H1 (cell line): ENCODE measurements around the gene OPN5. TPM values are rescaled to one million over a fixed set of nuclear protein-coding genes. Genes with fewer than 3 reads are reported as not detected.

Experiments used
- EP300 ChIP-seq, 2 experiments: IDR thresholded peaks; 1 replicate in 1 of 2; 2 replicates in 1 of 2; pipeline ENCODE4 v1.6.1; 2011 to 2012; ENCODE audit warnings: low read depth in 2 of 2, low read length in 2 of 2, mild to moderate bottlenecking in 2 of 2, borderline replicate concordance in 1 of 2, inconsistent platforms in 1 of 2, moderate library complexity in 1 of 2
- POLR2A ChIP-seq, 2 experiments: IDR thresholded peaks; 1 replicate in 1 of 2; 2 replicates in 1 of 2; pipeline ENCODE4 v1.6.1; 2011; ENCODE audit warnings: low read depth in 2 of 2, low read length in 2 of 2, mild to moderate bottlenecking in 2 of 2; ENCODE audit errors: control extremely low read depth in 1 of 2
- polyA plus RNA-seq, 7 experiments: library from polyadenylated mRNA; depleted of rRNA in 3 of 7; stranded (reverse) in 5 of 7; unstranded in 2 of 7; fragments of >200 nt in 5 of 7; fragments of 200-250 nt in 2 of 7; gene quantifications; 1 replicate in 5 of 7; 2 replicates in 1 of 7; 4 replicates in 1 of 7; pipeline versions ENCODE4 v1.2.1 to v1.2.3, GENCODE V29; 2011 to 2013; ENCODE audit warnings: missing spikeins in 2 of 7, mixed read lengths in 2 of 7
- total RNA-seq: library from RNA; stranded (reverse); fragmentation: NEBNext Ultra II Directional; extraction: Animal tissue kit (Norgen Biotek cat#: 25700); gene quantifications from 2 replicates; pipeline ENCODE4 v1.2.1, GENCODE V29; 2021
- TF ChIP-seq, protein P1 (sequence below): IDR thresholded peaks from 2 replicates; pipeline ENCODE4 v1.6.1; 2012; ENCODE audit warnings: low read length, inconsistent platforms

Gene OPN5
- total and polyA plus RNA-seq, 2 of the 8 experiments (the other 6 are each of a cell fraction or from before 2014, with no cell fraction given) = not detected

DNA sequence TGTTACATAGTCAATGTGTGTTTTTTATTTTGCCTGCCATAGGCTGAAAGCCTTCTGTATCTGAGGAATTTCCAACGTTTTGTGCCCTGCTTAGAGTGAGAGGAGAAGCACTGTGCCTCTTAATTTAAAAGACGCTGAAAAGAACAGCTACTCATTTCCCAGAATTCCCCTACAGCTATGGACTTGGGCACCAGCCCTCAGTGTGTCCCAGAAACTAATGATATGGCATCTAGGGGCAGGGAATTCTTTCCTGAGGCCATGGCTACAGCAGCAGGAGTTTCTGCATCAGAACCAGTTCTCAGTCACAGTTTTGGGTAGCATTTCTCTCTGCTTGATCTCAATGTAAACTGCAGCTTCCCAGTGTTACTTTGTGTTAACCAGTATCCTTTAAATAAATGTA, 20.2 kb downstream of the OPN5 start (continued):
- TF ChIP-seq EP300 (IDR thresholded peaks at IDR 0.05; ENCODE audit: borderline replicate concordance in 1 of 2, low read depth in 2 of 2, low read length in 2 of 2) (no peak), POLR2A (IDR thresholded peaks at IDR 0.05; ENCODE audit: control extremely low read depth in 1 of 2, low read depth in 2 of 2, low read length in 2 of 2) (no peak)
- TF ChIP-seq, protein P1, sequence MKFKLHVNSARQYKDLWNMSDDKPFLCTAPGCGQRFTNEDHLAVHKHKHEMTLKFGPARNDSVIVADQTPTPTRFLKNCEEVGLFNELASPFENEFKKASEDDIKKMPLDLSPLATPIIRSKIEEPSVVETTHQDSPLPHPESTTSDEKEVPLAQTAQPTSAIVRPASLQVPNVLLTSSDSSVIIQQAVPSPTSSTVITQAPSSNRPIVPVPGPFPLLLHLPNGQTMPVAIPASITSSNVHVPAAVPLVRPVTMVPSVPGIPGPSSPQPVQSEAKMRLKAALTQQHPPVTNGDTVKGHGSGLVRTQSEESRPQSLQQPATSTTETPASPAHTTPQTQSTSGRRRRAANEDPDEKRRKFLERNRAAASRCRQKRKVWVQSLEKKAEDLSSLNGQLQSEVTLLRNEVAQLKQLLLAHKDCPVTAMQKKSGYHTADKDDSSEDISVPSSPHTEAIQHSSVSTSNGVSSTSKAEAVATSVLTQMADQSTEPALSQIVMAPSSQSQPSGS = no peak
